Activated CD4-positive, alpha-beta T cell treated with anti-CD3 and anti-CD28 coated beads, Interleukin-2, amount 10 ng/mL, durations not matched to agents 7 days and 5 days (primary cell): ENCODE data around the gene NPIPB4. TPM values are rescaled to one million over a fixed set of nuclear protein-coding genes. Genes with fewer than 3 reads are reported as not detected.
"Not testable (repeated sequence)": the region's sequence is repeated elsewhere in the genome, so short reads cannot be mapped to it uniquely, and the experiment has no call there.

ENCODE experiments used
- CTCF ChIA-PET: fragments of 350-600 bp; sonication (Branson Sonifier 250); formaldehyde crosslinking; loops from one replicate; lab custom pipeline; 2021; ENCODE audit warnings: antibody characterized with exemption; lab: Charles Lee
- POLR2A ChIA-PET: fragments of 350-600 bp; sonication (Branson Sonifier 250); formaldehyde crosslinking; loops from one replicate; lab custom pipeline; 2021; ENCODE audit warnings: antibody characterized with exemption; lab: Charles Lee
- DNase-seq: peaks from one replicate; pipeline ENCODE4 v3.0.0-alpha.2; 2020
- H3K27ac Mint-ChIP-seq: one replicate; pipeline ENCODE4 v1.8.0; 2021; ENCODE audit warnings: mild to moderate bottlenecking, moderate library complexity, mixed read lengths
- H3K27me3 Mint-ChIP-seq: one replicate; pipeline ENCODE4 v1.8.0; 2021; ENCODE audit warnings: mixed read lengths
- H3K36me3 Mint-ChIP-seq: one replicate; pipeline ENCODE4 v1.8.0; 2021; ENCODE audit warnings: low read depth, mixed read lengths
- H3K4me1 Mint-ChIP-seq: one replicate; pipeline ENCODE4 v1.8.0; 2021; ENCODE audit warnings: mixed read lengths
- H3K4me3 Mint-ChIP-seq: one replicate; pipeline ENCODE4 v1.8.0; 2021; ENCODE audit warnings: mild to moderate bottlenecking, moderate library complexity, mixed read lengths
- H3K9me3 Mint-ChIP-seq: one replicate; pipeline ENCODE4 v1.8.0; 2021; ENCODE audit warnings: mixed read lengths
- total RNA-seq, 2 experiments: library from RNA; stranded (reverse); gene quantifications; one replicate each; pipeline ENCODE4 v1.2.3, GENCODE V29; 2021

NPIPB4 gene
- total RNA-seq, 2 experiments from 2014 or later, result 148 to 169 TPM

- DNase-seq, H3K36me3 Mint-ChIP-seq, H3K9me3 Mint-ChIP-seq, H3K27me3 Mint-ChIP-seq: not testable (repeated sequence)
- Mint-ChIP-seq H3K4me3 (peak overlapping the region; percentile 86), H3K4me1 (peaks cover 24% of the 10 kb centered on the region), H3K27ac (peak overlapping the region; percentile 94)
- ChIA-PET POLR2A (interaction anchor here (0.6 kb wide), 1 partner anchor 205 kb away, joined by 3 read pairs; no protein-coding TSS in a partner anchor), CTCF (interaction anchor here (0.6 kb wide), 1 partner anchor 872 kb away, joined by 3 read pairs; no protein-coding TSS in a partner anchor)
Observed at GRCh38 chr16:21819617-21820016, 37.9 kb downstream of the NPIPB4 start.

DNA sequence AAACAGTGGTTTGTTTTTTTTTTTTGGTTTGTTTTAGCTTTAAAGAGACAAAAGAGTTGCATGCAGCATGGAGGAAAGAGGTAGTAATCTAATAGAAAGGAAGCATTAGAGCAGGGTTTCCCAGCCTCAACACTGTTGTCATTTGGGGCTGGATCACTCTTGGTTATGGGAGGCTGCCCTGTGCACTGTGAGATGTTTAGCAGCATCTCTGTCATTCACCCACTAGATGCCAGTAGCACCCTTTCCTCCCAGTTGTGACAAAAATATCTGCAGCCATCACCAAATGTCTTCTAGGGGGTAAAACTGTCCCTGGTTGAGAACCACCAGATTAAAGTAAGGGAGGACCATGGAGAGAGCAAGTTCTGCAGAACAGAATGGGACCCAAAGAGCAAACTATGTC lies 40.5 kb downstream of the NPIPB4 start:
- DNase-seq, CTCF ChIA-PET, H3K4me3 Mint-ChIP-seq, H3K27me3 Mint-ChIP-seq, H3K36me3 Mint-ChIP-seq, H3K9me3 Mint-ChIP-seq, POLR2A ChIA-PET, H3K27ac Mint-ChIP-seq: not testable (repeated sequence)
- peaks cover 24% of the 10 kb centered on the region for H3K4me1 Mint-ChIP-seq

GRCh38 chr16:21815694-21816093 lies 41.9 kb downstream of the NPIPB4 start:
- H3K27ac Mint-ChIP-seq, H3K4me3 Mint-ChIP-seq, CTCF ChIA-PET, DNase-seq, H3K9me3 Mint-ChIP-seq, H3K27me3 Mint-ChIP-seq, POLR2A ChIA-PET: not testable (repeated sequence)
- Mint-ChIP-seq H3K4me1 (peaks cover 23% of the 10 kb centered on the region), H3K36me3 (peaks cover 11% of the 10 kb centered on the region)

DNA sequence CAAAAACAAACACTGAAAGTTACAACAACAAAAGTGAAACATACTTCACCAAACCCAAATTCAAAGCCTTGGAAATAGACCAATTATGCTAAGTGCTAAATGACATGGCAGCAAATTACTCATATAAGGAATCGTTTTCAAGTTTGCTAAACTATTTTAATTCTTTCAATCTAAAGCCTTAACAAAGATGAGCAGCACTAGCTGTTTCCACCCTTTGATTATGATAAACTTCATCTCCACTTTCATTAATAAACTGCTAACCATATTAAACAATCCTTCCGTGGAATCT lies 55.2 kb downstream of the NPIPB4 start:
- CTCF ChIA-PET, result interaction anchor here (0.7 to 0.8 kb wide), 2 partner anchors 92 to 157 kb away, joined by 3 read pairs; no protein-coding TSS in a partner anchor
- peaks cover 10% of the 10 kb centered on the region for H3K36me3 Mint-ChIP-seq
- H3K27ac Mint-ChIP-seq, POLR2A ChIA-PET, H3K4me1 Mint-ChIP-seq, H3K9me3 Mint-ChIP-seq, DNase-seq, H3K27me3 Mint-ChIP-seq, H3K4me3 Mint-ChIP-seq: not testable (repeated sequence)

GRCh38 chr16:21801538-21802374 lies 55.8 kb downstream of the NPIPB4 start:
- H3K4me1 Mint-ChIP-seq, POLR2A ChIA-PET, H3K4me3 Mint-ChIP-seq, H3K27ac Mint-ChIP-seq, H3K27me3 Mint-ChIP-seq, H3K9me3 Mint-ChIP-seq: not testable (repeated sequence)
- peaks cover 10% of the 10 kb centered on the region for H3K36me3 Mint-ChIP-seq
- DNase-seq, result peak; percentile 21
- CTCF ChIA-PET, result interaction anchor here (0.7 to 0.8 kb wide), 2 partner anchors 91 to 156 kb away, joined by 3 read pairs; no protein-coding TSS in a partner anchor

- POLR2A ChIA-PET, DNase-seq, H3K4me1 Mint-ChIP-seq, H3K27ac Mint-ChIP-seq, H3K4me3 Mint-ChIP-seq, CTCF ChIA-PET, H3K27me3 Mint-ChIP-seq, H3K9me3 Mint-ChIP-seq: not testable (repeated sequence)
- H3K36me3 Mint-ChIP-seq, result peaks cover 11% of the 10 kb centered on the region
Observed at GRCh38 chr16:21798601-21799000, 59.0 kb downstream of the NPIPB4 start.

DNA sequence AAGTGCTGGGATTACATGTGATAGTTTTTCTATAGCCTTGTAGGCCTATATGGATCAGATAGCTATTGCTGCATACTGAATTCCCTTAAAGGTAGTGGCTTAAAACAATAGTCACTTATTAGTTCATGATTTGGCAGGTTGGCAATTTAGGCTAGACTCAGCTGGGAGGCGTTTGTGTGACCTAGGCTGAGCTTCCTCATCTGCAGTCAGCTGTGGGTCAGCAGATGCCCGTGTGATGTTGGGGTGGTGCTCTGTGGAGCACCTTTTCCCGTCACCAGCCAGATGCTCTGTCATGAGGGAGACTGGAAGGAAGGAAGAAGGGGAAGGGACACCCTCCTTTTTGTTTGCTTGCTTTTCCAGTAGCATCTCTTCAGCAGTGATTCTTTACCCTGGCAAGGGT lies 64.2 kb downstream of the NPIPB4 start:
- DNase-seq, H3K4me3 Mint-ChIP-seq, H3K27me3 Mint-ChIP-seq, H3K27ac Mint-ChIP-seq, H3K36me3 Mint-ChIP-seq, CTCF ChIA-PET, POLR2A ChIA-PET, H3K4me1 Mint-ChIP-seq, H3K9me3 Mint-ChIP-seq: not testable (repeated sequence)

DNA sequence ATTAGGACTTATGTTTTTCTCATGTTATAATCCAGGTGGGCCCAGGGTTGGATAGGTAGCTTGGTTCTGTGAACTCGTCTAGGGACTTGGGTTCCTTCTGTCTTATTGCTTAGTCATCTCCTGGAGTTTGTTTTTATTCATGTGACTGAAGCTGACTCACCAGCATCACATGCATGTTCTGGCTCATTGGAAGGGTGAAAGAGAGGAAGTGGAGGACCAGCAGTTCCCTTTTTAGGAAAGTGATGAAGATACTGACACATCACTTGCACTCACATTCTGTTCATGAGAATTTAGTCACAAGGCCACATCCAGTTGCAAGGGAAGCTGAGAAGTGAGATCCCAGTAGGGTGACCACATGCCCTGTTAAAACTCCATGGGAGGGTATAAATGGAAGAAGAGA lies 67.0 kb downstream of the NPIPB4 start:
- H3K27me3 Mint-ChIP-seq, DNase-seq, H3K27ac Mint-ChIP-seq, H3K9me3 Mint-ChIP-seq, H3K4me1 Mint-ChIP-seq, H3K36me3 Mint-ChIP-seq, POLR2A ChIA-PET, H3K4me3 Mint-ChIP-seq, CTCF ChIA-PET: not testable (repeated sequence)

Other genes starting within 250 kb of the NPIPB4 start
- under 1 TPM; 0.15 to 0.25 TPM for gene IGSF6, start 205.1 kb downstream of the NPIPB4 start, total RNA-seq
- under 1 TPM in 1 of 2 experiments, not detected in 1; 0.17 TPM for gene OTOA, start 193.8 kb downstream of the NPIPB4 start, total RNA-seq
- gene UQCRC2, start 95.6 kb upstream of the NPIPB4 start, total RNA-seq, result 100 to 1,000 TPM; 198 to 231 TPM
- not detected for gene PDZD9, start 143.4 kb upstream of the NPIPB4 start, total RNA-seq
- 10 to 100 TPM; 10.7 to 11.9 TPM for gene MOSMO, start 150.4 kb upstream of the NPIPB4 start, total RNA-seq
- gene VWA3A, start 234.8 kb upstream of the NPIPB4 start, total RNA-seq, result under 1 TPM; 0.15 to 0.20 TPM